Activated T-helper 1 cell treated with anti-CD3 and anti-CD28 coated beads, Interleukin-12 subunit alpha, Interleukin-12 subunit beta, Interleukin-2, Interleukin-4 antibody, amounts not matched to agents 30 ng/mL and 10 ng/mL and 1 ng/mL, durations not matched to agents 14 hours and 24 hours and 36 hours (primary cell): ENCODE data around the gene DISC1. TPM values are rescaled to one million over a fixed set of nuclear protein-coding genes. Genes with fewer than 3 reads are reported as not detected.
"Not testable (repeated sequence)": the region's sequence is repeated elsewhere in the genome, so short reads cannot be mapped to it uniquely, and the experiment has no call there.

Experiments
- DNase-seq: peaks from one replicate; pipeline ENCODE4 v3.0.0; 2021; ENCODE audit warnings: low spot score
- H3K27ac Mint-ChIP-seq: one replicate; pipeline ENCODE4 v1.8.0; 2021; ENCODE audit warnings: mild to moderate bottlenecking, mixed read lengths
- H3K27me3 Mint-ChIP-seq: one replicate; pipeline ENCODE4 v1.8.0; 2022; ENCODE audit warnings: mild to moderate bottlenecking, moderate library complexity, mixed read lengths; ENCODE audit not compliant: insufficient read depth
- H3K36me3 Mint-ChIP-seq: one replicate; pipeline ENCODE4 v1.8.0; 2021; ENCODE audit warnings: low read depth, mixed read lengths
- H3K4me1 Mint-ChIP-seq: one replicate; pipeline ENCODE4 v1.8.0; 2021; ENCODE audit warnings: low read depth, mixed read lengths
- H3K4me3 Mint-ChIP-seq: one replicate; pipeline ENCODE4 v1.8.0; 2021; ENCODE audit warnings: mild to moderate bottlenecking, moderate library complexity, mixed read lengths
- H3K9me3 Mint-ChIP-seq: one replicate; pipeline ENCODE4 v1.8.0; 2021; ENCODE audit warnings: mixed read lengths
- intact Hi-C: fragments of 100-400 bp; cut with micrococcal nuclease; formaldehyde crosslinking; loops from one replicate; pipeline ENCODE4 v1.15.1; 2024
- total RNA-seq: library from RNA; stranded (reverse); gene quantifications from 2 replicates; pipeline ENCODE4 v1.2.3, GENCODE V29; 2022

DISC1 gene
- total RNA-seq, 1 donor from 2014 or later: 3.3 TPM

DNA sequence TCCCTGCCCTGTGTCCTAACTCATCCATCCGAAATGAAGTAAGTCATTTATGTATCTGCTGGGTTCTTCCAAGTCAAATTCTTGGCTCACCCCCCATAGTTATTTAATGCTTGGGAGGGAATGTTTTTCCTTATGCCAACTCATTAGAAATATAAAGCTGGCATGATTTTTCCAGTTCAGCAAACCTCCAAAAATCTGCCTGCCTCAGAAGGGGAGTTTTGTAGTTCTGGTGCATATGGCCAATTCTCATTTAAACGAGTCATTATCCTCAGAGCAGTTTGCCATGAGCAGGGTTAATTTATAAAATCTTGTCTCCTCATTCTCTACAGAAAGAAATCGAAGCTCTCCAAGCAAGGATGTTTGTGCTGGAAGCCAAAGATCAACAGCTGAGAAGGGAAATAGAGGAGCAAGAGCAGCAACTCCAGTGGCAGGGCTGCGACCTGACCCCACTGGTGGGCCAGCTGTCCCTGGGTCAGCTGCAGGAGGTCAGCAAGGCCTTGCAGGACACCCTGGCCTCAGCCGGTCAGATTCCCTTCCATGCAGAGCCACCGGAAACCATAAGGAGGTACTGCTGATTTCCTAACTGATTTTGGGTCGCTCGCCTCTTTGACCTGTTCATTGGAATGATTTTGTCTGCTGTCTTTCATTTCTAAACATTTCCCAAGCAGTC, 144.1 kb downstream of the DISC1 start:
- Mint-ChIP-seq H3K9me3 (no peaks in the 10 kb centered on the region), H3K4me1 (no peaks in the 10 kb centered on the region), H3K4me3 (no peak overlapping the region), H3K36me3 (peaks cover 11% of the 10 kb centered on the region), H3K27ac (no peak overlapping the region), H3K27me3 (no peaks in the 10 kb centered on the region)
- intact Hi-C loops: no loop called here
- DNase-seq: no peak

- no peak overlapping the region for H3K4me3 Mint-ChIP-seq
- no peaks in the 10 kb centered on the region for H3K4me1 Mint-ChIP-seq
- intact Hi-C loops: no loop called here
- no peaks in the 10 kb centered on the region for H3K9me3 Mint-ChIP-seq
- H3K27me3 Mint-ChIP-seq: no peaks in the 10 kb centered on the region
- H3K27ac Mint-ChIP-seq: no peak overlapping the region
- H3K36me3 Mint-ChIP-seq: peaks cover 7% of the 10 kb centered on the region
- DNase-seq: no peak
Measured at GRCh38 chr1:231774719-231775335, 148.2 kb downstream of the DISC1 start.

GRCh38 chr1:231776010-231776756, 149.6 kb downstream of the DISC1 start:
- peaks cover 4% of the 10 kb centered on the region for H3K36me3 Mint-ChIP-seq
- DNase-seq: no peak
- intact Hi-C loops: no loop called here

GRCh38 chr1:231776757-231777062, 150.1 kb downstream of the DISC1 start:
- H3K27ac Mint-ChIP-seq: no peak overlapping the region
- H3K36me3 Mint-ChIP-seq: peaks cover 2% of the 10 kb centered on the region
- no peaks in the 10 kb centered on the region for H3K4me1 Mint-ChIP-seq
- no peak for DNase-seq
- intact Hi-C loops: no loop called here
- no peaks in the 10 kb centered on the region for H3K9me3 Mint-ChIP-seq
- no peak overlapping the region for H3K4me3 Mint-ChIP-seq
- no peaks in the 10 kb centered on the region for H3K27me3 Mint-ChIP-seq

More at GRCh38 chr1:231776010-231776756, 149.6 kb downstream of the DISC1 start:
- H3K27ac Mint-ChIP-seq: no peak overlapping the region
- no peaks in the 10 kb centered on the region for H3K9me3 Mint-ChIP-seq
- H3K27me3 Mint-ChIP-seq: no peaks in the 10 kb centered on the region
- H3K4me1 Mint-ChIP-seq: no peaks in the 10 kb centered on the region
- H3K4me3 Mint-ChIP-seq: no peak overlapping the region

DNA sequence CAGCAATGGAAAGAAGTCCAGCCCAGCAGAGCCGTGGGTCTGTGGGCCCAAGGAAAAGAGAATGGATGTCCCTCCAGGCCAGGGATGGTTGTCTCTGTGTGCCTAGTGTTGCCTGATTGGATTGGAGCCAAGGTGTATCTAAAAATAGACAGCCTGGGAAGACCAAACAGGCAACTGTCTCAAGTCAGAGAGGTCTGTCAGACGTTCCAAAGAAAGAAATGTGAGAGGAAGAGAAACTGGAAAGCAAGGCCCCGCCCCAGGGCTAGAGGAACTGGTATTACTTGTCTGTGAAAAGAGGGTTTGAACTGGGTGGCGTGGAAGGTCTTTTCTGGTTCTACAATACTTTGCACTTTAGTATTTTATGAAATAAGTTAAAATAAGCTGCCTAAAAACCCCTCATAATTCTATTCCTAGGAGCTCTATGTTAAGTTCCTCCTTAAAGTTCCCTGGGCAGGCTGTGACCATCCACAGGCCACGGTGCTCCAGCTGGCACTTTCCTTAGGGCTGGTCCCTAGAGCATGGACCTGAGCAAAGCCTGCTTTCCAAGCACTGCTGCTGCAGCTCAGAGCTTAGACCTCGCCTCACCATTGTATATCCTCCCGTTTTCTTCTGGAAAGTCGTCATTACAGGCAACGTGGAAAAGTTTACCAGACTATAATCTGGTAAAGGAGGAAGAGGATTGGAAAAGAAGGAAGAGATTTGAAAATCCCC, 151.6 kb downstream of the DISC1 start:
- Mint-ChIP-seq H3K36me3 (peaks cover 2% of the 10 kb centered on the region), H3K4me3 (no peak overlapping the region), H3K9me3 (no peaks in the 10 kb centered on the region), H3K4me1 (no peaks in the 10 kb centered on the region), H3K27ac (no peak overlapping the region), H3K27me3 (no peaks in the 10 kb centered on the region)
- no peak for DNase-seq
- intact Hi-C loops: no loop called here

- Mint-ChIP-seq H3K4me3 (no peak overlapping the region), H3K27ac (no peak overlapping the region), H3K36me3 (peaks cover 2% of the 10 kb centered on the region), H3K27me3 (no peaks in the 10 kb centered on the region), H3K9me3 (no peaks in the 10 kb centered on the region), H3K4me1 (no peaks in the 10 kb centered on the region)
- intact Hi-C loops: no loop called here
- DNase-seq: no peak
Measured at GRCh38 chr1:231779081-231779480, 152.5 kb downstream of the DISC1 start.

DNA sequence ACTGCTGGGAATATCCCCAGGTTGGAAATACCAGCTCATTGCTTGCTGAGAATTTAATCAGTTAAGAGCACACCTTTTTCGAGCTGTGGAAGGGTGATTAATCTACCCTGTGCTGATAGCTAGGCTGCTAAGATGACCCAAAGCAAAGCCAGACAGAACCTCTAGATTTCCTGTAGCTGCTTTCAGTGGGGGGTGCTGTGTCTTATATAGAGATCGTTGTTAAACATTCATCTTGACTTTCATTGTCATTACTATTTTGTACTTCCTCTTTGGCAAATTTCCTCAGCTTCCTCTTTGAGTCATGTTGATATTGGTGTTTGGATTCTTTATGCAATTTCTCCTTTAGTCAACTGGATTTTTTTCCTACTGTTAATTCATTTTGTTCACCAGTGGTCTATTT, 155.3 kb downstream of the DISC1 start:
- DNase-seq: no peak
- H3K27me3 Mint-ChIP-seq: no peaks in the 10 kb centered on the region
- H3K27ac Mint-ChIP-seq: no peak overlapping the region
- no peaks in the 10 kb centered on the region for H3K4me1 Mint-ChIP-seq
- intact Hi-C loops: no loop called here
- no peak overlapping the region for H3K4me3 Mint-ChIP-seq
- no peaks in the 10 kb centered on the region for H3K9me3 Mint-ChIP-seq
- no peaks in the 10 kb centered on the region for H3K36me3 Mint-ChIP-seq

- H3K9me3 Mint-ChIP-seq, H3K4me1 Mint-ChIP-seq, H3K36me3 Mint-ChIP-seq, H3K4me3 Mint-ChIP-seq, H3K27ac Mint-ChIP-seq, intact Hi-C loops, H3K27me3 Mint-ChIP-seq, DNase-seq: not testable (repeated sequence)
Measured at GRCh38 chr1:231785073-231785472, 158.5 kb downstream of the DISC1 start.

GRCh38 chr1:231786126-231786525, 159.5 kb downstream of the DISC1 start:
- Mint-ChIP-seq H3K27ac (no peak overlapping the region), H3K4me1 (no peaks in the 10 kb centered on the region), H3K4me3 (no peak overlapping the region), H3K27me3 (no peaks in the 10 kb centered on the region), H3K36me3 (no peaks in the 10 kb centered on the region), H3K9me3 (no peaks in the 10 kb centered on the region)
- DNase-seq: no peak
- intact Hi-C loops: no loop called here

- Mint-ChIP-seq H3K9me3 (no peaks in the 10 kb centered on the region), H3K36me3 (no peaks in the 10 kb centered on the region), H3K4me1 (no peaks in the 10 kb centered on the region), H3K4me3 (no peak overlapping the region), H3K27me3 (no peaks in the 10 kb centered on the region), H3K27ac (no peak overlapping the region)
- intact Hi-C loops: no loop called here
- no peak for DNase-seq
Measured at GRCh38 chr1:231792634-231793033, 166.0 kb downstream of the DISC1 start.

- intact Hi-C loops: no loop called here
- no peaks in the 10 kb centered on the region for H3K36me3 Mint-ChIP-seq
- DNase-seq: no peak
Measured at GRCh38 chr1:231793893-231794292, 167.3 kb downstream of the DISC1 start.

GRCh38 chr1:231796141-231796540, 169.6 kb downstream of the DISC1 start:
- no peak overlapping the region for H3K4me3 Mint-ChIP-seq
- no peaks in the 10 kb centered on the region for H3K27me3 Mint-ChIP-seq
- intact Hi-C loops: no loop called here
- no peak for DNase-seq
- no peaks in the 10 kb centered on the region for H3K4me1 Mint-ChIP-seq
- H3K9me3 Mint-ChIP-seq: peaks cover 9% of the 10 kb centered on the region
- no peak overlapping the region for H3K27ac Mint-ChIP-seq
- peaks cover 5% of the 10 kb centered on the region for H3K36me3 Mint-ChIP-seq

More at GRCh38 chr1:231793893-231794292, 167.3 kb downstream of the DISC1 start:
- Mint-ChIP-seq H3K27me3 (no peaks in the 10 kb centered on the region), H3K4me1 (no peaks in the 10 kb centered on the region), H3K9me3 (no peaks in the 10 kb centered on the region), H3K27ac (no peak overlapping the region), H3K4me3 (no peak overlapping the region)
